HepG2 (cell line): ENCODE measurements around the gene ZNF618. TPM values are rescaled to one million over a fixed set of nuclear protein-coding genes. Genes with fewer than 3 reads are reported as not detected.

Experiments
- ATAC-seq: fragments of 200-7000 bp; cut with Tn5 transposase; 3 replicates; pipeline ENCODE4 v1.9.1; 2020; ENCODE audit warnings: mild to moderate bottlenecking, moderate library complexity
- BruUV-seq: library from RNA; stranded (reverse); fragments of 400-500 nt; replicated peaks from 2 replicates; lab custom pipeline; 2021; lab: Mats Ljungman, UMichigan
- CTCF ChIA-PET: fragments of 300-600 bp; formaldehyde crosslinking; extraction: SDS; loops from one replicate; lab custom pipeline; 2021; ENCODE audit warnings: low total read pairs, inconsistent platforms, low intra/inter-chr PET ratio; lab: Yijun Ruan, JAX
- POLR2A ChIA-PET: fragments of 350-600 bp; sonication (Branson Sonifier 250); formaldehyde crosslinking; loops from one replicate; lab custom pipeline; 2020; ENCODE audit warnings: antibody characterized with exemption, inconsistent platforms; lab: Yijun Ruan, JAX
- DNase-seq: peaks from one replicate; pipeline ENCODE4 v3.0.0-alpha.2; 2015; ENCODE audit warnings: low spot score
- FAIRE-seq: peaks from 3 replicates; lab custom pipeline; 2011; peaks lifted over from hg19 to GRCh38; lab: Jason Lieb, UNC
- H2AFZ ChIP-seq: one replicate; pipeline ENCODE4 v1.6.1; 2011; ENCODE audit warnings: low read length, inconsistent platforms
- H3K27ac ChIP-seq: fragments of 300-600 bp; 3 replicates; pipeline ENCODE4 v1.8.0; 2011; ENCODE audit warnings: mixed run types, mild to moderate bottlenecking, mixed read lengths, low read length, inconsistent platforms; ENCODE audit not compliant: insufficient read depth; ENCODE audit errors: extremely low read length
- H3K27me3 ChIP-seq, 2 experiments: fragments of 200-600 bp in 1 of 2; 2 replicates in 1 of 2; 3 replicates in 1 of 2; pipeline versions ENCODE4 v1.6.0 to v1.8.0; 2011; ENCODE audit warnings: low read length in 2 of 2, mild to moderate bottlenecking in 2 of 2, moderate library complexity in 2 of 2, inconsistent platforms in 1 of 2; ENCODE audit not compliant: insufficient read depth in 2 of 2, control insufficient read depth in 1 of 2
- H3K36me3 ChIP-seq, 2 experiments: fragments of 200-600 bp in 1 of 2; replicated peaks in 1 of 2; 2 replicates in 1 of 2; 3 replicates in 1 of 2; pipeline versions ENCODE4 v1.5.1 to v1.8.0; 2011; ENCODE audit warnings: low read length in 2 of 2, inconsistent platforms in 1 of 2; ENCODE audit not compliant: insufficient read depth in 2 of 2, control insufficient read depth in 1 of 2
- H3K4me1 ChIP-seq: 2 replicates; pipeline ENCODE4 v1.5.1; 2012; ENCODE audit warnings: low read length, inconsistent platforms; ENCODE audit not compliant: insufficient read depth
- H3K4me2 ChIP-seq: 2 replicates; pipeline ENCODE4 v1.6.0; 2011; ENCODE audit warnings: low read depth, low read length, inconsistent platforms
- H3K4me3 ChIP-seq, 3 experiments: fragments of 200-600 bp in 1 of 3; sonication (generic), shearing (Covaris generic) in 1 of 3; replicated peaks in 1 of 3; 2 replicates each; pipeline ENCODE4 v1.5.1; 2011 to 2016; ENCODE audit warnings: low read length in 3 of 3, inconsistent platforms in 2 of 3, low read depth in 2 of 3, mild to moderate bottlenecking in 2 of 3, control low read depth in 1 of 3, mixed read lengths in 1 of 3; ENCODE audit not compliant: insufficient read depth in 1 of 3
- H3K79me2 ChIP-seq: one replicate; pipeline ENCODE4 v1.6.1; 2011; ENCODE audit warnings: low read length, inconsistent platforms; ENCODE audit not compliant: insufficient read depth
- H3K9ac ChIP-seq: 2 replicates; pipeline ENCODE4 v1.6.0; 2011; ENCODE audit warnings: mild to moderate bottlenecking, low read depth, low read length, inconsistent platforms; ENCODE audit not compliant: insufficient read depth
- H3K9me3 ChIP-seq: 2 replicates; pipeline ENCODE4 v1.5.1; 2012; ENCODE audit warnings: mild to moderate bottlenecking, low read length
- H4K20me1 ChIP-seq: 2 replicates; pipeline ENCODE4 v1.6.0; 2011; ENCODE audit warnings: inconsistent platforms, mild to moderate bottlenecking, low read length, moderate library complexity; ENCODE audit not compliant: insufficient read depth
- ARID3A ChIP-seq: IDR thresholded peaks from 2 replicates; pipeline ENCODE4 v1.6.1; 2012; ENCODE audit warnings: low read depth, low read length, improper control_type of control experiment
- ATAD3A ChIP-seq: sonication (generic); formaldehyde crosslinking; IDR thresholded peaks from 2 replicates; pipeline ENCODE4 v1.4.0; 2020; ENCODE audit warnings: missing genetic modification reagents
- TOE1 ChIP-seq: sonication (generic); formaldehyde crosslinking; IDR thresholded peaks from 2 replicates; pipeline ENCODE4 v1.4.0; 2020; ENCODE audit warnings: mild to moderate bottlenecking, missing genetic modification reagents
- ZBTB7B ChIP-seq: sonication (generic); formaldehyde crosslinking; IDR thresholded peaks from 2 replicates; pipeline ENCODE4 v1.4.0; 2020; ENCODE audit warnings: missing genetic modification reagents
- ZFP91 ChIP-seq: sonication (generic); formaldehyde crosslinking; IDR thresholded peaks from 2 replicates; pipeline ENCODE4 v1.9.0; 2022; ENCODE audit warnings: missing genetic modification reagents, mild to moderate bottlenecking, borderline replicate concordance
- WGBS: methylation state at CpG from one replicate; pipeline ENCODE4 v1.1.6; 2017; ENCODE audit warnings: low lambda C conversion rate; 5-methylcytosine and 5-hydroxymethylcytosine counted together
- in situ Hi-C: cut with HindIII; loops from 2 replicates; pipeline ENCODE4 v1.10.0; 2017; ENCODE audit warnings: low pct_unique_long_range_greater_than_20kb; ENCODE audit not compliant: extremely low pct_ligation_motif_present
- intact Hi-C: fragments of 100-400 bp; cut with micrococcal nuclease; formaldehyde crosslinking; loops from one replicate; pipeline ENCODE4 v1.10.0; 2022; ENCODE audit not compliant: unreplicated experiment
- polyA plus RNA-seq, 8 experiments: library from polyadenylated mRNA; depleted of rRNA in 3 of 8; stranded (reverse) in 7 of 8; unstranded in 1 of 8; fragments of >200 nt; fragmentation: Illumina TruSeq in 4 of 8; extraction: Trizol in 4 of 8; gene quantifications; 2 replicates each; pipeline versions ENCODE4 v1.2.1 to v1.2.3, GENCODE V29; 2011 to 2016; ENCODE audit warnings: low read depth in 4 of 8, missing spikeins in 1 of 8, mixed read lengths in 1 of 8; ENCODE audit not compliant: insufficient read depth in 1 of 8
- total RNA-seq, 5 experiments: library from RNA; depleted of rRNA; stranded (reverse); fragments of >200 nt; fragmentation: Illumina TruSeq; extraction: Trizol; gene quantifications; 2 replicates each; pipeline ENCODE4 v1.2.3, GENCODE V29; 2016; ENCODE audit warnings: low read depth in 1 of 5
- TF ChIP-seq, protein P1 (sequence below): sonication (generic); formaldehyde crosslinking; IDR thresholded peaks from 2 replicates; pipeline ENCODE4 v1.4.0; 2020; ENCODE audit warnings: low read depth, missing genetic modification reagents

The ZNF618 gene
- total and polyA plus RNA-seq, 2 of the 13 experiments (the other 11 are each of a cell fraction or from before 2014, with no cell fraction given): 0.07 TPM

GRCh38 chr9:114012126-114012525, 136.0 kb downstream of the ZNF618 start:
- H3K79me2 ChIP-seq: no peaks in the 10 kb centered on the region
- H3K36me3 ChIP-seq: no peaks in the 10 kb centered on the region
- ChIA-PET POLR2A (interaction anchor here (0.6 kb wide), 1 partner anchor 16 kb away, joined by 3 read pairs; no protein-coding TSS in a partner anchor), CTCF (no interaction called here)
- H3K4me2 ChIP-seq: no peak overlapping the region
- H2AFZ ChIP-seq: no peak overlapping the region
- in situ Hi-C loops: no loop called here
- no peak overlapping the region for H3K4me3 ChIP-seq
- no peak for DNase-seq
- TF ChIP-seq ZBTB7B (no peak), TOE1 (CRISPR knock-in tag) (no peak), ARID3A (no peak), ATAD3A (CRISPR knock-in tag) (no peak), ZFP91 (no peak)
- TF ChIP-seq, protein P1, sequence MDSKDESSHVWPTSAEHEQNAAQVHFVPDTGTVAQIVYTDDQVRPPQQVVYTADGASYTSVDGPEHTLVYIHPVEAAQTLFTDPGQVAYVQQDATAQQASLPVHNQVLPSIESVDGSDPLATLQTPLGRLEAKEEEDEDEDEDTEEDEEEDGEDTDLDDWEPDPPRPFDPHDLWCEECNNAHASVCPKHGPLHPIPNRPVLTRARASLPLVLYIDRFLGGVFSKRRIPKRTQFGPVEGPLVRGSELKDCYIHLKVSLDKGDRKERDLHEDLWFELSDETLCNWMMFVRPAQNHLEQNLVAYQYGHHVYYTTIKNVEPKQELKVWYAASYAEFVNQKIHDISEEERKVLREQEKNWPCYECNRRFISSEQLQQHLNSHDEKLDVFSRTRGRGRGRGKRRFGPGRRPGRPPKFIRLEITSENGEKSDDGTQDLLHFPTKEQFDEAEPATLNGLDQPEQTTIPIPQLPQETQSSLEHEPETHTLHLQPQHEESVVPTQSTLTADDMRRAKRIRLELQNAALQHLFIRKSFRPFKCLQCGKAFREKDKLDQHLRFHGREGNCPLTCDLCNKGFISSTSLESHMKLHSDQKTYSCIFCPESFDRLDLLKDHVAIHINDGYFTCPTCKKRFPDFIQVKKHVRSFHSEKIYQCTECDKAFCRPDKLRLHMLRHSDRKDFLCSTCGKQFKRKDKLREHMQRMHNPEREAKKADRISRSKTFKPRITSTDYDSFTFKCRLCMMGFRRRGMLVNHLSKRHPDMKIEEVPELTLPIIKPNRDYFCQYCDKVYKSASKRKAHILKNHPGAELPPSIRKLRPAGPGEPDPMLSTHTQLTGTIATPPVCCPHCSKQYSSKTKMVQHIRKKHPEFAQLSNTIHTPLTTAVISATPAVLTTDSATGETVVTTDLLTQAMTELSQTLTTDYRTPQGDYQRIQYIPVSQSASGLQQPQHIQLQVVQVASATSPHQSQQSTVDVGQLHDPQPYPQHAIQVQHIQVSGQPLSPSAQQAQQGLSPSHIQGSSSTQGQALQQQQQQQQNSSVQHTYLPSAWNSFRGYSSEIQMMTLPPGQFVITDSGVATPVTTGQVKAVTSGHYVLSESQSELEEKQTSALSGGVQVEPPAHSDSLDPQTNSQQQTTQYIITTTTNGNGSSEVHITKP (CRISPR knock-in tag): no peak
- intact Hi-C loops: no loop called here
- H3K9ac ChIP-seq: no peak overlapping the region
- H3K27me3 ChIP-seq: peaks cover 0 to 5% of the 10 kb centered on the region in 2 experiments; a peak in 2 of 5 replicates
- peaks cover 6% of the 10 kb centered on the region for H3K4me1 ChIP-seq
- H3K9me3 ChIP-seq: no peaks in the 10 kb centered on the region
- no peaks in the 10 kb centered on the region for H4K20me1 ChIP-seq
- no peak for ATAC-seq
- 31% methylated on average over 2 of the region's 2 CpGs for WGBS
- no peak overlapping the region for H3K27ac ChIP-seq
- BruUV-seq: no TSS peak
- FAIRE-seq: no peak
